Fibroblast of lung (primary cell): ENCODE data around the gene MYRIP. TPM values are rescaled to one million over a fixed set of nuclear protein-coding genes. Genes with fewer than 3 reads are reported as not detected.

ENCODE experiments used
- DNase-seq, 2 donors: peaks; one replicate each; pipeline versions ENCODE4 v3.0.0 to v3.0.0-alpha.2; 2010; ENCODE audit warnings: low read depth in 2 of 2
- H2AFZ ChIP-seq: 2 replicates; pipeline ENCODE4 v1.5.1; 2012; ENCODE audit warnings: low read length, control low read depth, inconsistent platforms
- H3K27ac ChIP-seq: 2 replicates; pipeline ENCODE4 v1.5.1; 2011; ENCODE audit warnings: low read length, control low read depth; ENCODE audit not compliant: insufficient read depth
- H3K27me3 ChIP-seq: 2 replicates; pipeline ENCODE4 v1.5.1; 2011; ENCODE audit warnings: mild to moderate bottlenecking, low read length; ENCODE audit not compliant: control insufficient read depth, insufficient read depth
- H3K36me3 ChIP-seq: 2 replicates; pipeline ENCODE4 v1.5.1; 2011; ENCODE audit warnings: low read length; ENCODE audit not compliant: control insufficient read depth, insufficient read depth
- H3K4me1 ChIP-seq: 2 replicates; pipeline ENCODE4 v1.5.1; 2011; ENCODE audit warnings: low read length; ENCODE audit not compliant: control insufficient read depth, insufficient read depth; ENCODE audit errors: extremely low read depth
- H3K4me2 ChIP-seq: 2 replicates; pipeline ENCODE4 v1.5.1; 2011; ENCODE audit warnings: low read length, control low read depth; ENCODE audit not compliant: insufficient read depth; ENCODE audit errors: extremely low read depth
- H3K4me3 ChIP-seq, 4 experiments: fragments of 200-600 bp in 1 of 4; sonication (generic) in 1 of 4; replicated peaks in 1 of 4; 2 replicates each; pipeline ENCODE4 v1.5.1; 2011 to 2016; ENCODE audit warnings: low read length in 4 of 4, low read depth in 3 of 4, mild to moderate bottlenecking in 3 of 4, control low read depth in 2 of 4, inconsistent platforms in 1 of 4, mixed read lengths in 1 of 4; ENCODE audit not compliant: insufficient read depth in 1 of 4; ENCODE audit errors: control extremely low read depth in 1 of 4
- H3K79me2 ChIP-seq: 2 replicates; pipeline ENCODE4 v1.5.1; 2012; ENCODE audit warnings: mild to moderate bottlenecking, low read length, inconsistent platforms; ENCODE audit not compliant: control insufficient read depth, insufficient read depth
- H3K9ac ChIP-seq: 2 replicates; pipeline ENCODE4 v1.5.1; 2011; ENCODE audit warnings: mild to moderate bottlenecking, low read length, control low read depth; ENCODE audit not compliant: insufficient read depth
- H3K9me3 ChIP-seq: 2 replicates; pipeline ENCODE4 v1.5.1; 2012; ENCODE audit warnings: low read depth, low read length; ENCODE audit not compliant: control insufficient read depth, insufficient read depth
- H4K20me1 ChIP-seq: 2 replicates; pipeline ENCODE4 v1.5.1; 2011; ENCODE audit warnings: low read length; ENCODE audit not compliant: control insufficient read depth, insufficient read depth; ENCODE audit errors: extremely low read depth
- EZH2 ChIP-seq: IDR thresholded peaks from 2 replicates; pipeline ENCODE4 v1.5.1; 2012; ENCODE audit warnings: low read length, control low read depth, mild to moderate bottlenecking; ENCODE audit errors: missing control alignments
- polyA plus RNA-seq, 2 donors: library from polyadenylated mRNA; depleted of rRNA in 1 of 2; stranded (reverse) in 1 of 2; unstranded in 1 of 2; fragments of >200 nt; gene quantifications; 2 replicates each; pipeline ENCODE4 v1.2.1, GENCODE V29; 2011 to 2012; ENCODE audit warnings: missing spikeins in 1 of 2
- total RNA-seq: library from RNA; depleted of rRNA; stranded (reverse); fragments of >200 nt; gene quantifications from 2 replicates; pipeline ENCODE4 v1.2.1, GENCODE V29; 2014
- TF ChIP-seq, protein P1 (sequence below), 2 donors: IDR thresholded peaks in 1 of 2; conservative IDR thresholded peaks in 1 of 2; 1 replicate in 1 of 2; 2 replicates in 1 of 2; pipeline ENCODE4 v1.5.1; 2011 to 2012; ENCODE audit warnings: low read length in 2 of 2, control low read depth in 1 of 2, inconsistent platforms in 1 of 2, low read depth in 1 of 2, mild to moderate bottlenecking in 1 of 2

The MYRIP gene
- total and polyA plus RNA-seq, 2 donors (not counting 1 experiment from before 2014, with no cell fraction given): 0.02 TPM; not detected in 1

GRCh38 chr3:40258555-40258954 is 449.1 kb downstream of the MYRIP start:
- no peak overlapping the region for H2AFZ ChIP-seq
- TF ChIP-seq, protein P1, sequence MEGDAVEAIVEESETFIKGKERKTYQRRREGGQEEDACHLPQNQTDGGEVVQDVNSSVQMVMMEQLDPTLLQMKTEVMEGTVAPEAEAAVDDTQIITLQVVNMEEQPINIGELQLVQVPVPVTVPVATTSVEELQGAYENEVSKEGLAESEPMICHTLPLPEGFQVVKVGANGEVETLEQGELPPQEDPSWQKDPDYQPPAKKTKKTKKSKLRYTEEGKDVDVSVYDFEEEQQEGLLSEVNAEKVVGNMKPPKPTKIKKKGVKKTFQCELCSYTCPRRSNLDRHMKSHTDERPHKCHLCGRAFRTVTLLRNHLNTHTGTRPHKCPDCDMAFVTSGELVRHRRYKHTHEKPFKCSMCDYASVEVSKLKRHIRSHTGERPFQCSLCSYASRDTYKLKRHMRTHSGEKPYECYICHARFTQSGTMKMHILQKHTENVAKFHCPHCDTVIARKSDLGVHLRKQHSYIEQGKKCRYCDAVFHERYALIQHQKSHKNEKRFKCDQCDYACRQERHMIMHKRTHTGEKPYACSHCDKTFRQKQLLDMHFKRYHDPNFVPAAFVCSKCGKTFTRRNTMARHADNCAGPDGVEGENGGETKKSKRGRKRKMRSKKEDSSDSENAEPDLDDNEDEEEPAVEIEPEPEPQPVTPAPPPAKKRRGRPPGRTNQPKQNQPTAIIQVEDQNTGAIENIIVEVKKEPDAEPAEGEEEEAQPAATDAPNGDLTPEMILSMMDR (conservative IDR thresholded peaks at IDR 0.05 in 1 of 2, IDR thresholded peaks at IDR 0.05 in 1 of 2; ENCODE audit: low read depth in 1 of 2, low read length in 2 of 2): no peak
- TF ChIP-seq EZH2: no peak
- H3K4me1 ChIP-seq: no peaks in the 10 kb centered on the region
- H3K9ac ChIP-seq: no peak overlapping the region
- H3K36me3 ChIP-seq: no peaks in the 10 kb centered on the region
- no peaks in the 10 kb centered on the region for H3K79me2 ChIP-seq
- no peak overlapping the region for H3K4me2 ChIP-seq
- no peaks in the 10 kb centered on the region for H3K9me3 ChIP-seq
- H3K27me3 ChIP-seq: no peaks in the 10 kb centered on the region
- H3K4me3 ChIP-seq: no peak overlapping the region
- no peak overlapping the region for H3K27ac ChIP-seq
- peak in 1 of 2 donors; percentile 2 for DNase-seq
- H4K20me1 ChIP-seq: no peaks in the 10 kb centered on the region

GRCh38 chr3:40262331-40262730 is 452.9 kb downstream of the MYRIP start:
- TF ChIP-seq, protein P1 (conservative IDR thresholded peaks at IDR 0.05 in 1 of 2, IDR thresholded peaks at IDR 0.05 in 1 of 2; ENCODE audit: low read depth in 1 of 2, low read length in 2 of 2): no peak
- no peak for TF ChIP-seq EZH2
- H3K4me2 ChIP-seq: no peak overlapping the region
- H3K27me3 ChIP-seq: no peaks in the 10 kb centered on the region
- no peak for DNase-seq
- no peak overlapping the region for H3K27ac ChIP-seq
- no peak overlapping the region for H2AFZ ChIP-seq
- H3K4me3 ChIP-seq: no peak overlapping the region
- H3K36me3 ChIP-seq: no peaks in the 10 kb centered on the region
- H3K9me3 ChIP-seq: no peaks in the 10 kb centered on the region
- no peaks in the 10 kb centered on the region for H4K20me1 ChIP-seq
- no peaks in the 10 kb centered on the region for H3K4me1 ChIP-seq
- H3K79me2 ChIP-seq: no peaks in the 10 kb centered on the region
- no peak overlapping the region for H3K9ac ChIP-seq

DNA sequence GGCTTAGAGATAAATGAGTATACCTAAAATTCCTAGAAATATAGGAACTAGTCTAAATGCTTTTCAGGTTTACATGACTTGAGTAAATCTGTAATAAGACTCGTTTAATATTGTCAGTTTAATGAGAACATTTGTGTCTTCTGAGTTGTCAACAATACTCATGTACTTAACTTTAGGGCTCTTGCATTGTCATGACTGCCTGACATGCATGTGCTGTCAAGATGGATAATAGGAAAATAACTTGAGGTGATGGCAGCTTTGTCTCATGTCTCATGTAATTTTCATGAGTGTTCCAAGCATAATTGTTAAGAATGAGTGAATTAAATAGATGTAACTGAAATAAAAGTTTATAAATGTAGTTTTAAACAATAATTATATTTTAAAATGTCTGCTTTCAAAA is 455.0 kb downstream of the MYRIP start:
- Histone ChIP-seq H3K9ac (no peak overlapping the region), H3K79me2 (no peaks in the 10 kb centered on the region), H3K36me3 (no peaks in the 10 kb centered on the region), H3K4me1 (no peaks in the 10 kb centered on the region), H3K4me3 (no peak overlapping the region), H2AFZ (no peak overlapping the region), H3K9me3 (no peaks in the 10 kb centered on the region), H3K27me3 (no peaks in the 10 kb centered on the region), H4K20me1 (no peaks in the 10 kb centered on the region), H3K27ac (no peak overlapping the region), H3K4me2 (no peak overlapping the region)
- TF ChIP-seq EZH2: no peak
- TF ChIP-seq, protein P1 (conservative IDR thresholded peaks at IDR 0.05 in 1 of 2, IDR thresholded peaks at IDR 0.05 in 1 of 2; ENCODE audit: low read depth in 1 of 2, low read length in 2 of 2): no peak
- DNase-seq: no peak
